ENCODE results near the gene ASMTL.

DNA sequence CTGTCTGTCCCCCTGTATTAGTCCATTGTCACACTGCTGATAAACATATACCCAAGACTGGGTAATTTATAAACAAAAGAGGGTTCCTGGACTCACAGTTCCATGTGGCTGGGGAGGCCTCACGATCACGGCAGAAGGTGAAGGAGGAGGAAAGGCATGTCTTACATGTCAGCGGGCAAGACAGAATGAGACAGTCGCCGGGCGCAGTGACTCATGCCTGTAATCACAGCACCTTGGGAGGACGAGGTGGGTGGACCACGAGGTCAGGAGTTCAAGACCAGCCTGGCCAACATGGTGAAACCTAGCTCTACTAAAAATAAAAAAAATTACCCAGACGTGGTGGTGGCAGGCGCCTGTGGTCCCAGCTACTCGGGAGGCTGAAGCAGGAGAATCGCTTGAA is 91.4 kb downstream of the ASMTL start:
- TF ChIP-seq, protein P1, sequence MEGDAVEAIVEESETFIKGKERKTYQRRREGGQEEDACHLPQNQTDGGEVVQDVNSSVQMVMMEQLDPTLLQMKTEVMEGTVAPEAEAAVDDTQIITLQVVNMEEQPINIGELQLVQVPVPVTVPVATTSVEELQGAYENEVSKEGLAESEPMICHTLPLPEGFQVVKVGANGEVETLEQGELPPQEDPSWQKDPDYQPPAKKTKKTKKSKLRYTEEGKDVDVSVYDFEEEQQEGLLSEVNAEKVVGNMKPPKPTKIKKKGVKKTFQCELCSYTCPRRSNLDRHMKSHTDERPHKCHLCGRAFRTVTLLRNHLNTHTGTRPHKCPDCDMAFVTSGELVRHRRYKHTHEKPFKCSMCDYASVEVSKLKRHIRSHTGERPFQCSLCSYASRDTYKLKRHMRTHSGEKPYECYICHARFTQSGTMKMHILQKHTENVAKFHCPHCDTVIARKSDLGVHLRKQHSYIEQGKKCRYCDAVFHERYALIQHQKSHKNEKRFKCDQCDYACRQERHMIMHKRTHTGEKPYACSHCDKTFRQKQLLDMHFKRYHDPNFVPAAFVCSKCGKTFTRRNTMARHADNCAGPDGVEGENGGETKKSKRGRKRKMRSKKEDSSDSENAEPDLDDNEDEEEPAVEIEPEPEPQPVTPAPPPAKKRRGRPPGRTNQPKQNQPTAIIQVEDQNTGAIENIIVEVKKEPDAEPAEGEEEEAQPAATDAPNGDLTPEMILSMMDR (IDR thresholded peaks at IDR 0.05), result no peak
- no peak for TF ChIP-seq EZH2 (IDR thresholded peaks at IDR 0.05)
